Stimulated activated CD4-positive, alpha-beta T cell treated with anti-CD3 and anti-CD28 coated beads, Interleukin-12 subunit alpha, Interleukin-12 subunit beta, amount 100 ng/mL, for 24 hours (primary cell): ENCODE measurements around the gene RAD18.

Source experiments
- DNase-seq, 2 experiments: peaks; one replicate each; pipeline ENCODE4 v3.0.0-alpha.2; 2020; ENCODE audit warnings: low read depth in 2 of 2

The RAD18 gene

GRCh38 chr3:8964436-8965370 is 1.4 kb upstream of the RAD18 start:
- no peak for DNase-seq

- DNase-seq: no peak
Observed at GRCh38 chr3:8962226-8962861, 928 bp downstream of the RAD18 start.

GRCh38 chr3:8959668-8960067 is 3.6 kb downstream of the RAD18 start:
- no peak for DNase-seq

- DNase-seq: no peak
Observed at GRCh38 chr3:8954938-8955763, 8.1 kb downstream of the RAD18 start.

GRCh38 chr3:8953313-8953712 is 10.0 kb downstream of the RAD18 start:
- DNase-seq: no peak

DNA sequence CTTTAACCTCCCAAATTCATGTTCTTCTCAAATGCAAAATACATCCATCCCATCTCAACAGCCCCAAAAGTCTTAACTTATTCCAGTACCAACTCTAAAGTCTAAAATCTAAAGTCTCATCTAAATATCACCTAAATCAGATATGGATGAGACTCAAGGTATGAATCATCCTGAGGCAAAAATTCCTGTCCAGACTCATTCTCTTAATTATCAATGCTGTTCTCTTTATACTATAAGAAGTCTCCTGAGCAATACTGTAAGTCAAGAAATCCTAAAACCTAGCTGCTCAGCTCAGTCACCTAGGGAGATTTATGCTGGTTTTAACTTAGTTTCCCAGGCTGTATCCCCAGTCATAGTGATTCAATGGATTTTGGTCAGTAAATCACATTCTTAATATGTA is 11.1 kb downstream of the RAD18 start:
- DNase-seq: no peak

- no peak for DNase-seq
Observed at GRCh38 chr3:8945890-8946600, 17.2 kb downstream of the RAD18 start.

DNA sequence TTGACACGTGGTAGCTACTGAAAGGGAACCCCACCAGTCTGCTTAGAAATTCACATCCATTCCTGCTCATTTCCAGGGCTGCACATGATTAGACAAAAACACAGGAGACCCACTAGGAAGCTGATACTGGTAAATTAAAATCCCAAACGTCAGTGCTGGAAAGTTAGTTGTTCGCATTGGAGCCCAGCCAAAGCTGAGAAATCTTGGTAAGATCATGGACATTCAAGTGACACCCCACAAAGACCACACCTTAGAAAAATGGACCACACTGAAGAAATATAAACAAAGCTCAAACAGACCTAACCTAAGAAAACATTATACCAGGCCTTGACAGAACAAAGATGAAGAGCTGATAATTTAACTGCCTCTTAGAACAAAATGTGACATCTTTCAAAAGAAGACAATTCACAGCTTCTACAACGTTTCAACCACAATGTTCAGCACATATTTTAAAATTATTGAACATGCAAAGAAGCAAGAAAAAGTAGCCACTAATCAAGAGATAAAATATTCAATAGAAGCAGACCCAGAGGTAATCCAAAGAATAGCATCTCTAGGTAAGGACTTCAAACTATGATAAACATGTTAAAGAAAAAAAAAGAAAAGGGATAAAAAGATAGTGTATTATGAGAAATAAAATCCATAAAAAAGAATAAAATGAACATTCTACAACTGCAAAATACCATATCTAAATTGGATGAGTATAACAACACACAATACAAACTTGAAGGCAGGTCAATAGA is 20.4 kb downstream of the RAD18 start:
- no peak for DNase-seq

- no peak for DNase-seq
Observed at GRCh38 chr3:8942115-8942514, 21.2 kb downstream of the RAD18 start.

- no peak for DNase-seq
Observed at GRCh38 chr3:8938021-8938420, 25.3 kb downstream of the RAD18 start.

GRCh38 chr3:8937064-8938020 is 25.9 kb downstream of the RAD18 start:
- DNase-seq: no peak

DNA sequence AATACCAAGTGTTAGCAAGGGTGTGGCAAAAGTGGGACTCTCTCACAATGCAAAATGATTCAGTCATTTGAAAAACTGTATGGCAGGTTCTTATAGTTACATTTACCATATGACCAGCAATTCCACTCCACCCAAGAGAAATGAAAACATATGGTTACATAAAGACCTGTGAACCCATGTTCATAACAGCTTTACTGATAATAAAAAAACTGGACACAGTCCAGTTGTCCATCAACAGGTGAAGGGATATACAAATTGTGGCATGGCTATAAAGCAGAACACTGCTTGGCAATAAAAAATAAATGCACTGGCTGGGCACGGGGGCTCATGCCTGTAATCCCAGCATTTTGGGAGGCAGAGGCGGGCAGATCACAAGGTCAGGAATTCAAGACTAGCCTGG is 30.8 kb downstream of the RAD18 start:
- DNase-seq: no peak

DNA sequence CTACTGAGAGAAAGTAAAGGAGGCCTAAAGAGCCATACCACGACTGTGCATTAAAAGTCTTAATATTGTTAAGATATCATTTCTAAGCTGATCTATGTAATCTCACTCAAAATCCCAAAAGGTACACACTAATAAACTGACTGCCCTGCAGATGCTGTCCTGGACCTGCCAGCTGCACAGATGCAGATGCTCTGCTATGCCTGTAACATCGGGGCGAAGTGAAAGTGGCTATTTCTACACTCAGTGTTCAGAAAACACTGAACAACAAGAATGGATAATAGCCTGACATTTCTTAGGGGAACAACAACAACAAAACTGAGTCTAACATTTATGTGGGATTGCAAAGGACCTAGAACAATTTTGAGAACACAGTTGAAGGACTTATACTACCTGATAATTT is 31.9 kb downstream of the RAD18 start:
- no peak for DNase-seq

DNA sequence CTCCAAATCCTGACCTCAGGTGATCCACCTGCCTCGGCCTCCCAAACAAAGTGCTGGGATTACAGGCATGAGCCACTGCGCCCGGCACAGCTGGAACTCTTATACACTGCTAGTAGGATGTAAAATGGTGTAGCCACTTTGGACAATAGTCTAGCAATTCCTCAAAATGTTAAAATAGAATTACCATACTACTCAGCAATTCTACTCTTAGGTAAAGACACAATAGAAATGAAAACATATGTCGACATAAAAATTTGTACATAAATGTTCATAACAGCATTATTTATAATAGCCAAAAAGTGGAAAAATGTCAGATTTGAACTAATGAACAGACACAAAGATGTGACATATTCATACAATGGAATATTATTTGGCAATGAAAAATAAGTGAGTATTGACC is 33.4 kb downstream of the RAD18 start:
- DNase-seq: no peak

DNA sequence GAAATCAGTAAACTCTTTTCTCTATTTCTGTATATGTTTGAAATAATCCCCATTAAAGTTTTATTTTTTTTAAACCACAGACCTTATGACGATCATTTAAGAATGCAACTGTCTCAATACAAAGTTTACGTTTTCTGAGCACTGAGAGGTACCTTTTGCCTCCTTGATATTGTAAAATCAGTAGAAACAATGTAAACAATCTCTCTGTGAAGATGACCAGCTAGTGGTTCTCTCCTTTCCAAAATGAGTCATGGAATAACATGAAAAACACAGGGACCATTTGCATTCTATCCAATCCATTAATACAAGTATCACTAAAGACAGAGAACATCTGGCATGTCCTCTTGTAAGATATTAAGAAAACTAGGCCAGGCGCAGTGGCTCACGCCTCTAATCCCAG is 48.8 kb downstream of the RAD18 start:
- DNase-seq: no peak

GRCh38 chr3:8911781-8912180 is 51.5 kb downstream of the RAD18 start:
- DNase-seq: no peak

DNA sequence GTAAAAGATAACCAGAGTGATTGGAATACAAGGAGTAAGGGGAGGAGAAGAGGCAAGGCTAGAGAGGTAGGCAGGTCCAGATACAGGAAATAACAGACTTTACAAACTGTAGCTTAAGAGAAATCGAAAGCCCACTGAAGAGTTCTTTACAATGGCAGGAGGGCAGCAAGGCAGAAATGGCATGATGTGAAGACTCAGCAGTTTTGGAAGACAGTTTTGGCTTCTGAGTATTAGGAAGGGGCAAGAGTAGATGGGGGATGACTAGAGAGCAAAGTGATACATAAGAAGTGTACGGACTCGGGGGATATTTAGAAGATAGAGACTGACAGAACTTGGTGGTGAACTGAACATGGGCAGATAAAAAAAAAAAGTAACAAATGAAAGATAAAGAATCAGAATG is 54.1 kb downstream of the RAD18 start:
- no peak for DNase-seq

- no peak for DNase-seq
Observed at GRCh38 chr3:8903191-8903590, 60.1 kb downstream of the RAD18 start.

- DNase-seq: no peak
Observed at GRCh38 chr3:8900869-8901268, 62.4 kb downstream of the RAD18 start.
